ENCODE measurements around the gene IRGQ.

Gene IRGQ

GRCh38 chr19:43540381-43540780 is 55.6 kb downstream of the IRGQ start:
- no peak for DNase-seq

GRCh38 chr19:43538922-43539321 is 57.0 kb downstream of the IRGQ start:
- DNase-seq: no peak

- DNase-seq: peak in 1 of 2 donors; percentile 19
Measured at GRCh38 chr19:43534816-43535761, 60.8 kb downstream of the IRGQ start.
